Neural cell (in vitro differentiated cells): ENCODE measurements around the gene FAM3D. TPM values are rescaled to one million over a fixed set of nuclear protein-coding genes. Genes with fewer than 3 reads are reported as not detected.

Source experiments
- H2AFZ ChIP-seq: fragments of 200-600, 300-800 bp; sonication (generic), shearing (Covaris generic); 2 replicates; pipeline ENCODE4 v1.6.0; 2014; ENCODE audit warnings: low read depth, mild to moderate bottlenecking, antibody characterized with exemption, low read length, moderate library complexity
- H3F3A ChIP-seq: fragments of 200-600 bp; shearing (Covaris generic); 2 replicates; pipeline ENCODE4 v1.6.1; 2016; ENCODE audit warnings: mild to moderate bottlenecking, moderate library complexity, mixed read lengths, antibody characterized with exemption, low read length; ENCODE audit not compliant: insufficient read depth, poor library complexity, severe bottlenecking
- H3K27ac ChIP-seq: fragments of 200-600, 300-800 bp; sonication (generic), shearing (Covaris generic); 2 replicates; pipeline ENCODE4 v1.5.1; 2014; ENCODE audit warnings: mild to moderate bottlenecking, low read length, moderate library complexity
- H3K27me3 ChIP-seq: fragments of 300-800, 200-600 bp; sonication (generic), shearing (Covaris generic); 2 replicates; pipeline ENCODE4 v1.6.0; 2014; ENCODE audit warnings: mild to moderate bottlenecking, low read depth, low read length, moderate library complexity; ENCODE audit not compliant: insufficient read depth
- H3K36me3 ChIP-seq: fragments of 300-800, 200-600 bp; sonication (generic), shearing (Covaris generic); 2 replicates; pipeline ENCODE4 v1.5.1; 2014; ENCODE audit warnings: mild to moderate bottlenecking, antibody characterized with exemption, low read length, moderate library complexity; ENCODE audit not compliant: insufficient read depth
- H3K4me2 ChIP-seq: fragments of 300-800, 200-600 bp; sonication (generic), shearing (Covaris generic); 2 replicates; pipeline ENCODE4 v1.6.0; 2014; ENCODE audit warnings: mild to moderate bottlenecking, low read length
- H3K4me3 ChIP-seq: fragments of 300-800, 200-600 bp; sonication (generic), shearing (Covaris generic); 2 replicates; pipeline ENCODE4 v1.5.1; 2014; ENCODE audit warnings: mild to moderate bottlenecking, low read length, moderate library complexity
- H3K79me2 ChIP-seq: fragments of 200-600 bp; shearing (Covaris generic); replicated peaks from 2 replicates; pipeline ENCODE4 v1.6.0; 2014; ENCODE audit warnings: mild to moderate bottlenecking, low read length, moderate library complexity; ENCODE audit not compliant: insufficient read depth
- H3K9ac ChIP-seq: fragments of 300-800, 200-600 bp; sonication (generic), shearing (Covaris generic); 2 replicates; pipeline ENCODE4 v1.6.1; 2016; ENCODE audit warnings: mild to moderate bottlenecking, low read length, mixed read lengths
- H3K9me2 ChIP-seq: fragments of 200-600 bp; shearing (Covaris generic); 2 replicates; pipeline ENCODE4 v1.6.1; 2016; ENCODE audit warnings: mild to moderate bottlenecking, low read length, mixed read lengths; ENCODE audit not compliant: insufficient read depth
- H3K9me3 ChIP-seq: fragments of 200-600, 300-800 bp; sonication (generic), shearing (Covaris generic); 2 replicates; pipeline ENCODE4 v1.6.1; 2016; ENCODE audit warnings: mild to moderate bottlenecking, mixed run types, low read length, moderate library complexity, mixed read lengths
- H4K20me1 ChIP-seq: fragments of 200-600 bp; shearing (Covaris generic); 2 replicates; pipeline ENCODE4 v1.6.1; 2016; ENCODE audit warnings: mild to moderate bottlenecking, mixed run types; ENCODE audit not compliant: insufficient read depth
- CTCF ChIP-seq: fragments of 450-650 bp; IDR thresholded peaks from 2 replicates; pipeline ENCODE4 v1.5.1; 2014; ENCODE audit warnings: antibody characterized with exemption, mild to moderate bottlenecking, moderate library complexity; ENCODE audit not compliant: poor library complexity, severe bottlenecking
- EP300 ChIP-seq: fragments of 450-650 bp; conservative IDR thresholded peaks from 2 replicates; pipeline ENCODE4 v1.6.1; 2014; ENCODE audit warnings: antibody characterized with exemption, mild to moderate bottlenecking, moderate library complexity; ENCODE audit not compliant: poor library complexity, severe bottlenecking
- EZH2 ChIP-seq: fragments of 200-600, 300-800 bp; shearing (Covaris generic), sonication (generic); IDR thresholded peaks from 2 replicates; pipeline ENCODE4 v1.6.1; 2014; ENCODE audit warnings: antibody characterized with exemption, low read length, borderline replicate concordance, mild to moderate bottlenecking; ENCODE audit not compliant: insufficient read depth, poor library complexity, severe bottlenecking
- MXI1 ChIP-seq: fragments of 450-650 bp; conservative IDR thresholded peaks from 2 replicates; pipeline ENCODE4 v1.6.1; 2014; ENCODE audit warnings: antibody characterized with exemption, mild to moderate bottlenecking; ENCODE audit not compliant: poor library complexity, severe bottlenecking
- POLR2AphosphoS5 ChIP-seq: IDR thresholded peaks from 2 replicates; pipeline ENCODE4 v1.6.1; 2012
- RAD21 ChIP-seq: fragments of 450-650 bp; conservative IDR thresholded peaks from 2 replicates; pipeline ENCODE4 v1.6.1; 2014; ENCODE audit warnings: antibody characterized with exemption, mild to moderate bottlenecking, moderate library complexity
- SMC3 ChIP-seq: fragments of 450-650 bp; conservative IDR thresholded peaks from 2 replicates; pipeline ENCODE4 v1.6.1; 2014; ENCODE audit warnings: antibody characterized with exemption, mild to moderate bottlenecking, moderate library complexity; ENCODE audit not compliant: poor library complexity
- TAF1 ChIP-seq: IDR thresholded peaks from 2 replicates; pipeline ENCODE4 v1.6.1; 2012; ENCODE audit warnings: low read depth
- polyA plus RNA-seq: library from polyadenylated mRNA; depleted of rRNA; stranded (reverse); fragments of >200 nt; gene quantifications from 2 replicates; pipeline ENCODE4 v1.2.3, GENCODE V29; 2014
- TF ChIP-seq, protein P1 (sequence below): IDR thresholded peaks from 2 replicates; pipeline ENCODE4 v1.6.1; 2012; ENCODE audit warnings: borderline replicate concordance

The FAM3D gene
- polyA plus RNA-seq, 1 donor from 2014 or later = not detected

DNA sequence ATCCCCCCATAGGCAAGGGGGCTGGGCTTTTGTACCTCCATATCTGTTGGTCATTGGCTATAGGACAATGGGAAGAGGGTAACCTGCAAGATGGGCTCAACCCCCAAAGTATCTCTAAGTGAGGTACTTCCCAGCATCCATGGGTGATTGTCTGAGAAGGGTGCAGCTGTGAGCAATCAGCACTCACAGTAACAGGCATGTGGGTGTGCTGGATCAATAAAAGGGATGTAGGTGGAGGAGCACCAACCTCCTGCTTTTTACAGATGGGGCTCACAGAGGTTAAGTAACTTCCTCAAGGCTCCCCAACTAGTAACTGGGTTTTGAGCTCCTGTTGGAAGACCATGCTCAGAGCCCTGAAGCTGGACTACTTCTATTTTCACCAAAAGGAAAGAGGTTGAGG lies 63.0 kb downstream of the FAM3D start:
- Histone ChIP-seq H3K27me3 (no peaks in the 10 kb centered on the region), H3K9ac (no peak overlapping the region), H4K20me1 (no peaks in the 10 kb centered on the region), H3K36me3 (no peaks in the 10 kb centered on the region), H2AFZ (no peak overlapping the region), H3F3A (no peaks in the 10 kb centered on the region), H3K9me2 (no peaks in the 10 kb centered on the region), H3K9me3 (no peaks in the 10 kb centered on the region), H3K4me3 (no peak overlapping the region), H3K27ac (no peak overlapping the region), H3K79me2 (no peaks in the 10 kb centered on the region), H3K4me2 (no peak overlapping the region)
- no peak for TF ChIP-seq POLR2AphosphoS5
- TF ChIP-seq, protein P1, sequence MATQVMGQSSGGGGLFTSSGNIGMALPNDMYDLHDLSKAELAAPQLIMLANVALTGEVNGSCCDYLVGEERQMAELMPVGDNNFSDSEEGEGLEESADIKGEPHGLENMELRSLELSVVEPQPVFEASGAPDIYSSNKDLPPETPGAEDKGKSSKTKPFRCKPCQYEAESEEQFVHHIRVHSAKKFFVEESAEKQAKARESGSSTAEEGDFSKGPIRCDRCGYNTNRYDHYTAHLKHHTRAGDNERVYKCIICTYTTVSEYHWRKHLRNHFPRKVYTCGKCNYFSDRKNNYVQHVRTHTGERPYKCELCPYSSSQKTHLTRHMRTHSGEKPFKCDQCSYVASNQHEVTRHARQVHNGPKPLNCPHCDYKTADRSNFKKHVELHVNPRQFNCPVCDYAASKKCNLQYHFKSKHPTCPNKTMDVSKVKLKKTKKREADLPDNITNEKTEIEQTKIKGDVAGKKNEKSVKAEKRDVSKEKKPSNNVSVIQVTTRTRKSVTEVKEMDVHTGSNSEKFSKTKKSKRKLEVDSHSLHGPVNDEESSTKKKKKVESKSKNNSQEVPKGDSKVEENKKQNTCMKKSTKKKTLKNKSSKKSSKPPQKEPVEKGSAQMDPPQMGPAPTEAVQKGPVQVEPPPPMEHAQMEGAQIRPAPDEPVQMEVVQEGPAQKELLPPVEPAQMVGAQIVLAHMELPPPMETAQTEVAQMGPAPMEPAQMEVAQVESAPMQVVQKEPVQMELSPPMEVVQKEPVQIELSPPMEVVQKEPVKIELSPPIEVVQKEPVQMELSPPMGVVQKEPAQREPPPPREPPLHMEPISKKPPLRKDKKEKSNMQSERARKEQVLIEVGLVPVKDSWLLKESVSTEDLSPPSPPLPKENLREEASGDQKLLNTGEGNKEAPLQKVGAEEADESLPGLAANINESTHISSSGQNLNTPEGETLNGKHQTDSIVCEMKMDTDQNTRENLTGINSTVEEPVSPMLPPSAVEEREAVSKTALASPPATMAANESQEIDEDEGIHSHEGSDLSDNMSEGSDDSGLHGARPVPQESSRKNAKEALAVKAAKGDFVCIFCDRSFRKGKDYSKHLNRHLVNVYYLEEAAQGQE = no peak
- no peak for TF ChIP-seq EP300
- TF ChIP-seq SMC3 = no peak
- TF ChIP-seq TAF1 = no peak
- no peak for TF ChIP-seq RAD21
- TF ChIP-seq MXI1 = no peak
- TF ChIP-seq CTCF = no peak

- Histone ChIP-seq H3K9ac (no peak overlapping the region), H3K4me3 (no peak overlapping the region), H3F3A (no peaks in the 10 kb centered on the region), H3K79me2 (no peaks in the 10 kb centered on the region), H2AFZ (no peak overlapping the region), H3K9me3 (no peaks in the 10 kb centered on the region), H3K9me2 (no peaks in the 10 kb centered on the region), H4K20me1 (no peaks in the 10 kb centered on the region), H3K36me3 (no peaks in the 10 kb centered on the region), H3K27ac (no peak overlapping the region), H3K4me2 (no peak overlapping the region), H3K27me3 (no peaks in the 10 kb centered on the region)
- TF ChIP-seq RAD21 (no peak), CTCF (no peak), MXI1 (no peak), EP300 (no peak), POLR2AphosphoS5 (no peak), SMC3 (no peak), TAF1 (no peak), EZH2 (no peak)
- TF ChIP-seq, protein P1 = no peak
These were observed 68.7 kb downstream of the FAM3D start for GRCh38 chr3:58597770-58598310.
